Stimulated activated CD8-positive, alpha-beta memory T cell treated with anti-CD3 and anti-CD28 coated beads, Interleukin-15, amount 100 ng/mL, for 4 hours (primary cell): ENCODE results near the gene WDFY4.

Experiments
- DNase-seq, 2 donors: peaks; one replicate each; pipeline ENCODE4 v3.0.0-alpha.2; 2020; ENCODE audit warnings: low read depth in 2 of 2

Gene WDFY4

DNA sequence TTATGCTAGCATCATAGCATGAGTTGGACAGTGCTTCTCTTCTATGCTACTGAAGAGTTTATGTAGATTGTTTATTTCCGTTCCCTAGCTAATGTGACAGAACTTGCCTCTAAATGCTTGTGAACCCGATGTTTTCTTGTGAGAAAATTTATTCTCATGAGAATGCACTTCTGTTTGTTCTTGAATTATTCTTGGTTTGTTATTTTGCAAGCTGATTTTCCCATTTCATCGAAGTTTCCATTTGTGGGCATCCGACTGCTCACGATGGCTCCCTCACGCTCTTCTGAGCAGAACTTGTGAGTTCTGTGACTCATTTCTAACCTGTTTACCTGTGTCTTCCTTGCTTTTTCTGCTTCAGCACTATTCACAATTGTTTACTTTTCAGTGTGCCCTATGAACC is 59.9 kb downstream of the WDFY4 start:
- no peak for DNase-seq

GRCh38 chr10:48745662-48746245 is 61.1 kb downstream of the WDFY4 start:
- no peak for DNase-seq

GRCh38 chr10:48748573-48748972 is 63.9 kb downstream of the WDFY4 start:
- DNase-seq, result no peak

DNA sequence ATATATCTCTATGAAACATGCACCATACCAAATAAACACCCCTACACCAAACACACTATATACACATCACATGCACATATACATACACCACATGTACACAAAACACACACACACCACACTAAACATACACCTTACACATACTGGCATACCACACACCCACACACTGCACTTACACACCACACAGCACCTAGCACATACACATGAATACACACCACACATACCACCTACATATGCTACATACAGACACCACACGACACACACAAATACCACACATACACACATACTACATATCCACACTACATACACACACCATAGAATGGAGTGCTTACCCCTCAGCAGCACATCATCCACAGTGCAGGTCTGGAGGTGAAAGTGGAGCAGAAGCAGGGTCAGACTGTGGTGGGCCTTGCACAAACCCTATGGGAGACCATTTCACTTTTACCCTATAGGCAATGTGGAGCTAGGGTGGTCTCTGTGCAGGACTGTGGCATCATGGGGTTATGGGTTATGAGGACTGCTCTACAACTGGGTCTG is 64.6 kb downstream of the WDFY4 start:
- no peak for DNase-seq

DNA sequence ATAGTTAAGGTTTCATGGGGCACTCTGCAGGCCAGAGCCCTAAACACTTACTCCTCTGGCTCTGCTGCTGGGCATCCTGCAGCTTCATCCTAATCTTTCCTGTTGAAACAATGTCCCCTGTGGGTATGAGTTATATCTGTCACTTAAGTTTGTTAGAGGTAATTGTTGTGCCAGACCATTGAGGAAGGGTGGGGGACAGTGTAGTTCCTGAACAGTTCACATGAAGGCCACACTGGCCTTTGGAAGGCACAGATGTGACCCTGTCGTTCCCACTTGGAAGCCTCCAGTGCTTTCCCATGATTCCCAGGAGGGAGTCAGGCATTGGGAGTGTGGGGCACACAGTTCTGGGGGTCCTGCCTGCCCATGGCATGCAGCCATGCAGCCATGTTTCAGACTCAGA is 65.3 kb downstream of the WDFY4 start:
- DNase-seq, result no peak

DNA sequence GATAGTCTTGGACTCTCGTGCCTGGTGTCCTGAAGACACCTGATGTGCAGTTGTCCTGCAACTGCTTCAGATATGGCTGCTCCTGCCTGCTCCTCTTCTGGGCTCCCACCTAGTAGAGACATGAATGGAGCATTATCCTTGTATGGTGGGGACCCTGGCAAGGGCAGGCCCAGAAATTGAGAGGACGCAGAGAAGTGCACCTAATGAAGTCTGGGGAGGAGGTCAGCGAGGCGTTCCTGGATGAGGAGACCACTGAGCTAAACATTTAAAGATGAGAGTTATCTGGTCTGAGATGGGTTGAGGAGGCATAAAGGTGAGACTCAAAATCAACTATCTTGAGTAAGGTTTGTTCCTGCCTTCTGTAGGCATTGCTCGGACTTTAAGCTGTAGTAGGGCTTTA is 66.3 kb downstream of the WDFY4 start:
- no peak for DNase-seq

DNA sequence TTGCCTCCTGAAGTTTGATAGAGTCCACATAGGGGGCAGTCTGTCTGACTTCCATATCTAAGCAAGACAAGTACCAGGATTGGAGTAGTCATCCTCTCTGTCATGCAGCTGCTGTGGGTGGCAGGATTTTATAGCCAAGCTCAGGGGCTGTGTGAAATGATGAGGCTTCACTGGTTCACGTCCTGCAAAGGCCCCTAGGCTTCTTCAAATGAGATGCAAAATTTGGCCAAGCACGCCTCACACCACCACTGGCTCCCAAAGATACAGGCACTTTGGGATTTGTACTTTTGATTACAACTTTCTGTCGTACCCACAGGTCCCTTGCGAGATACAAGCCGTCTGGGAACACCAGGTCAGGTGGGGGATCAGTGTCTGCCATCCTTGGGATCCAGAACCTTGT is 67.1 kb downstream of the WDFY4 start:
- no peak for DNase-seq

DNA sequence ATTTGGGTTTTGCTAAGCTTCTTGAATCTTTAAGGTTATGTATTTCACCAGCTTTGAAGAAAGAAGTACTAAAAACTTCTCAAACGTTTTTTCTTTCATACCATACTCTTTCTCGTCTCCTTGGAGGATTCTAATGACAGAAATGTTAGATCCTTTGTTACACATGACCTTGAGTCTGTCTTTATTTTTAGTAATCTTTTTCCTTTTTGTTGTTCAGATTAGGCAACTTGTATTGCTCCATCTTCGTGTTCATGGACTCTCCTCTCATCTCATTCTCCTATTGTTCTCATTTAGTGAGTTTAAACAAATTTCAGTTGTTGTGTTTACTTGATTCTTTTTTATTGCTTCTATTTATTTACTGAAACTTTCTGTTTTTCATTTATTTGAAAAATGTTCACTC is 73.7 kb downstream of the WDFY4 start:
- no peak for DNase-seq

- no peak for DNase-seq
These were observed 74.6 kb downstream of the WDFY4 start for GRCh38 chr10:48759113-48759901.

DNA sequence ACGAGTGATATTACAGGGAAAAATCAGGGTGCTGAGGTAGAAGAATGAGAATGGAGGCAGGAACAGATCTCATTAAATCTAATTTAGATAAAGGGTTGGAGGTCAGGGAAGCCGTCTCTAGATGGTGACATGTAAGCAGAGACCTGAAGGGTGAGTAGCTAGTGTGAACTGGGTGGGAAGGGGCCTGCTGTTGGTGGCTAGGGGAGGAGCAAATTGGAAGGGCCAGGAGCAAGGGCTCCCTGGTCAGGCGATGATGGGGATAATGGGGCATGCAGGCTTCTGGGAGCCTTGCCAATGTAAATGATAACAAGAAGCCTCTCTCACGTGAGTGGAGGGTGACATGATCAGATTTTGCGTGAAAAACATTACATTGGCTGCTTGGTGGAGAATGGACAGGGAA is 76.3 kb downstream of the WDFY4 start:
- no peak for DNase-seq

DNA sequence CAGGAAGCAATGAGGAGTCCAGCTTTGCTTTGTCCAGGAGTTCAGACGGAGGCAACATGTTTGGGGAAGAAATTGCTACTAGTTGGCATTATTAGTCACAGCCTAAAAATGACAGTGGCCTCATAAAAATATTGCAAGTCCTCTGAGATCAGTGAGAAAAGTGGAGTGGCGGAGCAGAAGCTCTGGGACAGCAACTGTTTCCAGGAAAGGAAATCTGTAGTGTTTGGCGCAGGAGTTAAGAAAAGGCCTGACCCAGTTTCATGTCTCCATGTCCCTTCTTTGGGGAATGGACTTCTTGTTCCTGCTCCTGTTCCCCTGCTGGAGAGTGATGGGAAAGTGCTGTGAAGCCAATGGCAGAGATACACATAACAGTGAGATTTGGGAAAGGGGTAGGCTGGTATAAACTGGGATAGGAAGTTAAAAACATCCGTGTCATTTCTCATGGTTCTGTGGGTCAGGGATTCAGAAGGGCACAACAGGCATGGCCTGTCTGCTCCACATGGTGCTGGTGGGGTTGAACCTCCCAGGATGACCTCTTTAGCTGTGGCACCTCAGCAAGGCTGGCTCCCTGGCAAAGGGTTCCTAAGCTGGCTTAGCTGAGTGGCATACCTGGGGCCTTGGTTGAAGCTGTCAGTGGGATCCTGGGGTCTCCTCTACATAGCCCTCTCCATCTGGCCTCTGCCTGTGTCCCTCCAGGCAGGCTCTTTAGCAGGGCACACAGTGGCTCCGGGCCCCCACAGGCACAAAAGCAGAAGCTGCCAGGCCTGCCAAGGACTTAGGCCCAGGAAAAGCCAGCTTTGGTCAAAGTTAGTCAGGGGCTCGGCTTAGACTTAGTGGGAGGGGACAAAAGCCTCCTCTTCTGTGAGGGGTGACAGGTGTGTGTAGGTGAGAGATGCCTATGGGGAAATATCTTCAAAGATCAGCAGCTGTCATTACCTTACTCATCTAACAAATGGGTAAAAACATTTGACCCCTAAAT is 77.7 kb downstream of the WDFY4 start:
- DNase-seq, result no peak

DNA sequence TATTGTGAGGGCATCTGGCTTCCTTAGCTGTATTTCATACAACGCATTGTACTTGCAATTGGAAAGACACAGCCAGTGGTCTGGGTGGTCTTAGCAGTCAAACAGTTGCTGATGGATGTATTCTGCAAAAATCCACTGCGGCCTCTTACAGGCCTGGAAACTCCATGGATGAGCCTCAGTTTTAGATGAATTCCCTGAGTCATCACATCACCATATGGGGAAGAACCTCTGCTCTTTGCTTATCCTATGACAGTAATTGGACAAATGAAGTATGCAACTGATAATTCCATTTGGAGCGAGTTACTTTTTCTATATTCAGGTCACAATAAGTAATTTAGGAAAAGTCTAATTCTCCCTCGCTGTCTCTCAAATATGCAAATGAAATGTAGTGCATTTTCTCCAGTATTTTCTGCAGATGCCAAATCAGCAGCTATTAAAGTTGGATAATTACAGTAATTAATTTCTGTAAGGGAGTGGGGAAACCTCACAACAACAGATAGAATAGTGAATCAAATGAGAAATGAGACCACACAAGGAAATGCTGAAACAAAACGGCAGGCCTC is 78.8 kb downstream of the WDFY4 start:
- DNase-seq, result no peak

GRCh38 chr10:48764486-48764885 is 79.8 kb downstream of the WDFY4 start:
- no peak for DNase-seq

GRCh38 chr10:48765039-48765438 is 80.4 kb downstream of the WDFY4 start:
- DNase-seq, result no peak

GRCh38 chr10:48765527-48765926 is 80.9 kb downstream of the WDFY4 start:
- no peak for DNase-seq

- no peak for DNase-seq
These were observed 82.9 kb downstream of the WDFY4 start for GRCh38 chr10:48767373-48768143.

DNA sequence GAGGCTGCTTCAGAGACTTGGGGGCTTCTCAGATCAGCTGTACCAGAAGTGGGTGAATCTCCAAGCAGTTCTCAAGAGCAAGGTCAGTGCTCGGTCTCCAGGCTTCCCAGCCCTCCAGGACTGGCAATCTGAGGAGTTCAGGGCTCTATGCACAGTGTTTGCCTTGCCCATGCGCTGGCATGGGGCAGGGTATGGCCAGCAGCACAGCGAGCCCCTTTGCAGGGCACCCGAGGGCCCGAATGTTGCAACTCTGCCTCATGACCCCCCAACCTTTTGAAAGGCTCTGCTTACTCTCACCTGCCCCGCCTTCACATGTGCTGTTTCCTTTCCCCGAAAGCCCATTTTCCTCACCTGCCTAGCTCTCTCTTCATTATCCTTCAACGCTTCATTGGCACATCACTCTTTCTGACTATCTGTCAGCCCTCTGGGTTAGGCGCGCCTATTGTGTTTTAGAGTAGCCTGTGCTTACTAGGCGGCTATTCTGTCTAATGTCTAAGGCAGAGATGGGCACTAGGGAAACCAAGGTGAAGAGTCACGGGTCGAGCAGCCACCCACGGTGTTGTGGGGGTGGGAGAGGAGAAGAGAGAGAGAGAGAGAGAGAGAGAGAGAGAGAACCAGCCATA is 83.6 kb downstream of the WDFY4 start:
- no peak for DNase-seq

DNA sequence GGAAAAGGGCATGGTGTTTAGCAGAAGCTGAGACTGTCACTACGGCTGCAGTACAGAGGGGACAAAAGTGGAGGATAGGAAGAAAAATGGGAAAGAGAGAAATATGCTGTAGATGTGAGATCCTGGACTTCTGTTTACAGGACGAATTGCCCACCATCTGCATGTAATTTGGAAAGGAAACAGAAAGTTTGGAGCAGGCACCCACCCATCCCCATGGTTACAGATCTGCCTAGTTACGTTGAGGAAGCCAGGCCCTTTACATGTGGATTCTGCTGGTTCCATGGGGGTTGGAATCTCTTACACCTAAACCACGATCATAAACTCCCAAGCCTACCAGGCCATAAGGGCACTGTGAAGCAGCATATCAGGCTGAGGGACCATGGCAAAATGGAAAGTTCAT is 84.3 kb downstream of the WDFY4 start:
- no peak for DNase-seq

- no peak for DNase-seq
These were observed 85.2 kb downstream of the WDFY4 start for GRCh38 chr10:48769706-48770435.

DNA sequence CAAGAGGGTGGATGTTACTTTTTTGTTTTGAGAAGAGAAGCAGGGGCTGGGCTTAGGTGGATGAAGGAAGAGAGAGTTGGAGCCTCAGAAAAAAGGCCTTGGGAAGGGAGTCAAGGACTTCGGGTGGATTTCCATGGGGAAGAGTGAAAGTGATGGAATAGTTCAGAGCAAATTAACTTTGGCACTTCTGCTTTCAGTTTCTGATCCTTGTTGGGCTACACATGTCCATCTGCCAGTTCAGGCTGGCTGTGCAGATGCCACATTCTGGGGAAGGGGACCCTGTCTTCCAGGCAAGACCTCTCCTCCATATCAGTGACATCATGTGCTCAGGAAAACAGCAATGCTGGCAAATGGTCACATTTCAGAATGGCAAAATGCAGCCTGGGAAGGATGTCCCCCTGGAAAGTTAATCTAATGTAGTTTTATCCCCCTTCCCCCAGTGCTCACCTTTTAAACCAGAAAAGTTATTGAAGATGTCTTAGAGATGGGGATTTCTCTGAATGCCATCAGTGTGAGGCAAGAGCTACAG is 86.0 kb downstream of the WDFY4 start:
- no peak for DNase-seq
